Measurements from ENCODE around the gene KIAA1958.

The KIAA1958 gene, protein sequence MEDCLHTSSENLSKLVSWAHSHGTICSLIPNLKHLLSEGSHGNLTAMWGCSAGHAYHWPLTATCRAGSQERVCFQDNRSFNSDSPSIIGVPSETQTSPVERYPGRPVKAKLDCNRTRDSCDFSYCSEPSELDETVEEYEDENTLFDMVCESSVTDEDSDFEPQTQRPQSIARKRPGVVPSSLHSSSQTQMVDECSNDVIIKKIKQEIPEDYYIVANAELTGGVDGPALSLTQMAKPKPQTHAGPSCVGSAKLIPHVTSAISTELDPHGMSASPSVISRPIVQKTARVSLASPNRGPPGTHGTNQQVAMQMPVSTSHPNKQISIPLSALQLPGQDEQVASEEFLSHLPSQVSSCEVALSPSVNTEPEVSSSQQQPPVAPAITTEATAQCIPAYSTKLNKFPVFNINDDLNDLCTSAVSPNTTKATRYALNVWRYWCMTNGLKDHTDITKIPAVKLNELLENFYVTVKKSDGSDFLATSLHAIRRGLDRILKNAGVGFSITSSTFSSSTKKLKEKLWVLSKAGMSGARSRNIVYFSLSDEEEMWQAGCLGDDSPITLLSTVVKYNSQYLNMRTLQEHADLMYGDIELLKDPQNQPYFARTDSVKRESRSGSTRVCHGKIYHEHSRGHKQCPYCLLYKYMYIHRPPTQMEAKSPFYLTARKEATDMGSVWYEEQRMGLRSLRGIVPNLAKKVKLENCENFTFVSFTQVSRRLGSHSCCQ

GRCh38 chr9:112486221-112487007 lies at the start of gene KIAA1958:
KIAA1958 (plus strand) TSS chr9:112486827; CDS start chr9:112574081, 87,254 bp downstream.
- DNase-seq (ENCODE audit: low read depth): peak; percentile 75

GRCh38 chr9:112437406-112437805 lies 49.2 kb upstream of the KIAA1958 start:
- no peak for DNase-seq (ENCODE audit: low read depth)

DNA sequence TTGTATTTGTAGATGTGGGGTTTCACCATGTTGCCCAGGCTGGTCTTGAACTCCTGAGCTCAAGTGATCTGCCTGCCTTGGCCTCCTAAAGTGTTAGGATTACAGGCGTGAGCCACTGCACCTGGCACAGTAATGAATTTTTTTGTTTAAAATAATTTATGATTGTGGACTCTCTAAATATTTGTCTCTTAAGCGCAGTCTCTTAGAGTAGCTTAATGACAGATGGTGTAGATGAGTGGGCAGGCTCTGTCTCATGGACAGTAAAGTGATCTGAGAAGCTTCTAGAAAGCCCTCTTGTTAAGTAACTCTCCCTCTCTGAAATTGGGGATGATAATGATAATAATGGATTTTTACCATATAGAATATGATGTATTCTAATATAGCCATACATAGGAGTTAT lies 47.5 kb upstream of the KIAA1958 start:
- DNase-seq (ENCODE audit: low read depth): no peak

GRCh38 chr9:112439825-112440224 lies 46.8 kb upstream of the KIAA1958 start:
- no peak for DNase-seq (ENCODE audit: low read depth)

- no peak for DNase-seq (ENCODE audit: low read depth)
These were observed 43.4 kb upstream of the KIAA1958 start for GRCh38 chr9:112443200-112443599.

- no peak for DNase-seq (ENCODE audit: low read depth)
These were observed 43.0 kb upstream of the KIAA1958 start for GRCh38 chr9:112443636-112444035.

DNA sequence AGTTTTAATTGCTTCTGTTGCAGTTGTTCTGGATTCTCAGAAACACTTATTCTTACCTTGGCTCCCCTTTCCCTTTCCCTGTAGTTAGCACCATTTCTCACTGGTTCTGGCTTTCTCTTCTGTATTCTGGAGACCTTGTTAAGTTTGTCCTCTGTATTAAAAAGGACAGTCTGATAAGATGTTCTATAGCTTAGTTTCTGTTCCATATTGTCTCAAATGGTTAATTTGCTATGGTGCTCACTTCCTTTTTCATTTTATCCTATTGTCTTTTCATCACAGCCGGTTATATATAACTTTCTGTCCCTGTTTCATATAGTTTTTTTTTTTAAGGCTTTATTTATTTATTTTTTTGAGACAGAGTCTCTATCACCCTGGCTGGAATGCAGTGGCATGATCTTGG lies 41.4 kb upstream of the KIAA1958 start:
- DNase-seq (ENCODE audit: low read depth): no peak

DNA sequence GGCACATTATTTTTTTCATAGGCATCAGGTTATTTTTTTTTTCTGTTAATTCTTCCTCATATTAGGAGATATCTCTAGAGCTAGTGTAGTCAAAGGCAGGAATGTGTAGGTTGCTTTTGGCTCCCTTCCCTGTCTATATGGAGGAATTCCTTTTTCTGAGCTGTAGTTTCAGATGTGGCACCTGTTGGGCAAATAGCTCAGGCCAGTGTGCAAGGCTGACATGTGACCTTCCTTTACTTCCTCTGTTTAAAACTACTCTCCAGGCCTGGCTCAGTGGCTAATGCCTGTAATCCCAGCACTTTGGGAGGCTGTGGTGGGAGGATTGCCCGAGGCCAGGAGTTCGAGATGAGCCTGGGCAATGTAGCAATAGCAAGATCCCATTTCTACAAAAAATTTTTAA lies 40.5 kb upstream of the KIAA1958 start:
- DNase-seq (ENCODE audit: low read depth): no peak

DNA sequence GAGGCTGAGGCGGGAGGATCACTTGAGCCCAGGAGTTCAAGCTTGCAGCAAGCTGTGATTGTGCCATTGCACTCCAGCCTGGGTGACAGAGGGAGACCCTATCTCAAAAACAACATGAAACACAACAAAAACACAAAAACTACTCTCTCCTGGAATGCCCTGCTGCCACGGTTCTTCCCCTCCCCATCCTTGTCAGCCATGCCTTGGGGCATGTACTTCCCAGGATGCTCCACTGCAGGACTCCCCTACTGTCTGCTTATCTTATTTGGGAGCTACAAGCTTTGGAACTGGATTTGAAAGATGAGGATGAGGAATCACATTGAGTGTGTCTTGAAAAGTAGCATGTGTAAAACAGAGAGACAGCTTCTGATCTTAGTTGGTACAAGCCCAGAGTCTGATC lies 40.1 kb upstream of the KIAA1958 start:
- no peak for DNase-seq (ENCODE audit: low read depth)

DNA sequence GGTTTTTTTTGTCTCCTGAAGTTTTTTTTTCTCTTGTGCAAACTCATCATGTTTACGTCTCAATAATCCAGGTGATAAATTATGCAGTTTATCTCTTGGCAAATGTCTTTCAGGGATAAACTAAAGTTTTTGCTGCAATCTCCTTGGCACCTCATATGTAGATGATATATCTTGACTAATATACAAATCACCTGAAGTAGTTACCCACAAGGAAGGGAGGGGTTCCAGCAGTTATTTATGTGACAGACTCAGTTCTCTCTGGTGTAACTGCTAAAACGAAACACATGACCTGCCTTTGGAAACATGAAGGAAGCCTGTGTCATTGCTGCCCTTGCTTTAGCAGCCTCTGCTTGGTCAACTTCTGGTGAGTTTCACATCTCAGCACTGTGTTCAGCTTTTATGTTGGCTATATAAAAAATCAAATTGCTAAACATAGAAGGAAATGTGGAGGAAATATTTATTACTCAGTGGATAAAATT lies 39.3 kb upstream of the KIAA1958 start:
- DNase-seq (ENCODE audit: low read depth): no peak

GRCh38 chr9:112462855-112463254 lies 23.8 kb upstream of the KIAA1958 start:
- no peak for DNase-seq (ENCODE audit: low read depth)

- no peak for DNase-seq (ENCODE audit: low read depth)
These were observed 21.3 kb upstream of the KIAA1958 start for GRCh38 chr9:112465352-112465751.

DNA sequence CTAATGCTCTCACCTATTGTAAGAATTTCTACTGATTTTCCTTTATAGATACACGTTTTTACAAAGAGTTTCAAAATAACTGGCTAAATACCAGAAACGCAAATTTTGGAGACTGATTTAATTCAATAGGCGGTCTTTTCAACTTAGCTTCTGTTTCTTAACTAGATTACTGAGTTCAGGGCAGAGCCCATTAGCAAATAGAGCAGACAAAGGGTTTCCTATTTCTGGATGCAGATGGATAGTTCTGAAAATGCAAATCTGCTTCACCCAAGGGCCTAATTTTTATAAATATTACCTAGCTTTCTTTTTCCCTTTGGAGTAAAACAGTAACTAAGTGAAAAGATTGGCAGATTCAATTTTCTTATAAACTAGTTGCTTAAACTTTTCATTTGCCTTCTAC lies 13.6 kb upstream of the KIAA1958 start:
- DNase-seq (ENCODE audit: low read depth): no peak

DNA sequence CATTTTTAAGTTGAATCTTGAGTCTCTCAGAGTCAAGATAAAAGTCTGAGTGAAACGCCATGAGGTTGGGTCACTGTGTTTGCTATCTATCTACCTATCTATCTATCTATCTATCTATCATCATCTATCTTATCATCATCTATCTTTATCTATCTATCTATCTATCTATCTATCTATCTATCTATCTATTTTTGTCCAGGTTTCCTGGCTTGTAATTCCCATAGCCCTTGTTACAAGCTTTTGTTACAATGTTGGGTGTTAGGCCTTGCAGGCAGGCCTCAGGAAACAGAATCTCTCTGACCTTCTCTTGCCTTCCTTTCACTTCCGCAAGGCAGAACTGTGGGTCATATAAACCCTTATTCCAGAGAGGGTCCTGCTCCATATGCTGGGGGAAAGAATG lies 12.6 kb upstream of the KIAA1958 start:
- DNase-seq (ENCODE audit: low read depth): no peak

GRCh38 chr9:112475318-112475717 lies 11.3 kb upstream of the KIAA1958 start:
- DNase-seq (ENCODE audit: low read depth): no peak

DNA sequence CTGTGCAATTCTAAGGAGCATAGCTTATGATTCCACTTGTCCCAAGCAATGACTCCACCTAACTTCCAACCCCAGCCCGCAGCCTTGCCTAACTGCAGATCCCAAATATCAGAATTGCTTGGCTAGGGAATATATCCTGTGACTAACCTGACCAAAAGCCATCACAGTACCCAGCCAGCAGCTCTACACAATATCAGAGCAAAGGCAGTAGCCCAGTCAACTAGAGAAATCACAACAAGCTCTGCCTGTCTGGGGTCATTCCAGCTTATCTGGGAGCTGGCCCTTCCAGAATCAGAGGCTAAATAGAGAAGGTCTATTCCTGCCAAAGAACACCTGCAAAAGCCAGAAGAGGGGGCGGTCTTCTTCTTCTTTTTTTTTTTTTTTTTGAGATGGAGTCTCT lies 9.3 kb upstream of the KIAA1958 start:
- DNase-seq (ENCODE audit: low read depth): no peak

GRCh38 chr9:112479221-112479620 lies 7.4 kb upstream of the KIAA1958 start:
- no peak for DNase-seq (ENCODE audit: low read depth)

GRCh38 chr9:112484607-112485006 lies 2.0 kb upstream of the KIAA1958 start:
- no peak for DNase-seq (ENCODE audit: low read depth)

- no peak for DNase-seq (ENCODE audit: low read depth)
These were observed 1.1 kb upstream of the KIAA1958 start for GRCh38 chr9:112485574-112485973.

- peak; percentile 29 for DNase-seq (ENCODE audit: low read depth)
These were observed 576 bp downstream of the KIAA1958 start for GRCh38 chr9:112487008-112487798.

- DNase-seq (ENCODE audit: low read depth): no peak
These were observed 1.2 kb downstream of the KIAA1958 start for GRCh38 chr9:112487799-112488340.

All from stimulated activated CD8-positive, alpha-beta memory T cell treated with anti-CD3 and anti-CD28 coated beads, Interleukin-12 subunit alpha, Interleukin-12 subunit beta, amount 100 ng/mL, for 4 hours (primary cell).